GDM1 (cell line): ENCODE results near the gene COA3.

Source experiments
- DNase-seq: peaks from one replicate; lab custom pipeline; 2025; lab: John Stamatoyannopoulos, UW

Gene COA3

GRCh38 chr17:42750739-42751344, 47.7 kb downstream of the COA3 start:
- DNase-seq, result peak; percentile 71

GRCh38 chr17:42748908-42749798, 49.4 kb downstream of the COA3 start:
- DNase-seq, result no peak

- DNase-seq, result no peak
Measured at GRCh38 chr17:42748202-42748907, 50.1 kb downstream of the COA3 start.
